Measurements from ENCODE around the gene ZBED1. TPM values are rescaled to one million over a fixed set of nuclear protein-coding genes. Genes with fewer than 3 reads are reported as not detected.

ZBED1 gene
- total and polyA plus RNA-seq, 2 experiments from 2014 or later: 16.1 to 43.8 TPM

GRCh38 chrX:2450681-2451080 lies 50.1 kb downstream of the ZBED1 start (continued):
- no peak for TF ChIP-seq ZNF462 (CRISPR knock-in tag; IDR thresholded peaks at IDR 0.05)
- no peak for TF ChIP-seq ETS1 (IDR thresholded peaks at IDR 0.05)
- TF ChIP-seq NANOG (IDR thresholded peaks at IDR 0.05; ENCODE audit: borderline replicate concordance): no peak
- TF ChIP-seq ZNF331 (CRISPR knock-in tag; IDR thresholded peaks at IDR 0.05; ENCODE audit: low read depth): no peak
- TF ChIP-seq CTCF (conservative IDR thresholded peaks at IDR 0.05; ENCODE audit: low read depth in 2 of 2): no peak

All from GM23338 (cell line).